T-helper 22 cell (primary cell): ENCODE results near the gene CHI3L2.

Experiments used
- DNase-seq: peaks from one replicate; pipeline ENCODE4 v3.0.0-alpha.2; 2020; ENCODE audit warnings: low read depth

The CHI3L2 gene

DNA sequence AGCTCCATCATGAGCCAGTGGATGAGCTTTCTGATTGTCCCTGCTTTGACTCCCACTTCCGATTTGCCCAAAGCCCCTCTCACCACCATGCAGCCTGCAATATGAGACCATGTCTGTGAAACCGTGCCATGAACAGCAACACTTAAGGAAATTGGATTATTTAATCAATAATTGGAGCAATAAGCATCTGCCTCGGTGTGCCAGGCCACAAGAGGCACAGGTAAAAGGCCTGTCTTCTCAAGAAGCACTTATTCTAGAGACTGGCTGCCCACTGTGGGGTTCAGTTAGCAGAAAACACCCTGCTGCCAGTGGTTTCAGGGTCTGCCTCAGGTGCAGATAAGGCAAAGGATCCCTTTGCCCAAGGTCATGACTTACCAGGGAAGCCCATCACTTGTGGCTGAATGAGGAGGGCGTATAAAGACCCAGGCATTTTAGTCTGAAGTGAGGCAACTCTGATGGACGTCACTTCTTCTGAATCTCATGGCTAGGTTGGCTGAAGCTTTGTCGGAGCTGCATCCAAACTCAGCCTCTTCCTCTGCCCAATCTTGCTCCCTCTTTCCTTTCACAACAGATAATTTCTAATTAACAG lies 7.1 kb upstream of the CHI3L2 start:
- DNase-seq = no peak

GRCh38 chr1:111221276-111221632 lies 6.3 kb upstream of the CHI3L2 start:
- DNase-seq = no peak

- no peak for DNase-seq
These were observed 5.8 kb upstream of the CHI3L2 start for GRCh38 chr1:111221633-111222291.

DNA sequence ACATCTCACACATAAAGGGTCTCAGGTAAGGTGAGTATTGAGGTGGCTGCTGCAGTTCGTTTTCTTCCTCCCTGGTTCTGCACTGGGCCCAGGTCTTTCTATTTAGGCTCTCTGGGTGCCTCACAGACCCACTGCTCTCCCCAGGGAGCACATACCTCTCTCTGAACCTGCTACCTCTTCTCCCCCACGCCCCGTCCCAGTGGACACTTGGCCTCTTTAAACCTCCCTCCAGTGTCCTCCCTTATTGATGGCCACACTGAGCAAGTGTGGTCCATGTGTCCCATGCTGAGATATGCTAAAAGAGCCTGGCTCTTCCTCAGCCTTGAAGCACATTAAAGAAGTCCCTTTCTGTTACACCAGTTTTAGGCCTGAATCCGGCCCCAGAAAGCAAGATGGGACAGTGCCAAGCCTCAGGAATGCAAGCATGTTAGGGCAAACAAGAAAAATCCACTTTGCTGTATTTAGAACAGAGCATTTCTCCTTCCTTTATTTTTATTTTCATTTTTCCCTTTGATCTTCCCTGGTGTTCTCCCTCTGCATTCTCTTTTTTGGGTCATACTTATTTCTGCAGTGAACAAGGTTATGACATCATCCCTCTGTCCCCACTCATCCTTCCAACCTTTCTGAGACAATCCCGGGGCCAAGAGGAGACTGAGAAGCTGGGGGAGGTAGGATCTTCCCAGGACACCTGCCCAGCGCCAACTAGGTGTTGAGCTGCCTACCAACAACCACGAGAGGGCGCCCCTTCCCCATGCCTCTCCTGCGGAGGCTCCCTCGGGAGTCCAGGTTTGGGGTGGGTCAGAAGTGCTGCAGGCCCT lies 5.0 kb upstream of the CHI3L2 start:
- peak; percentile 40 for DNase-seq

DNA sequence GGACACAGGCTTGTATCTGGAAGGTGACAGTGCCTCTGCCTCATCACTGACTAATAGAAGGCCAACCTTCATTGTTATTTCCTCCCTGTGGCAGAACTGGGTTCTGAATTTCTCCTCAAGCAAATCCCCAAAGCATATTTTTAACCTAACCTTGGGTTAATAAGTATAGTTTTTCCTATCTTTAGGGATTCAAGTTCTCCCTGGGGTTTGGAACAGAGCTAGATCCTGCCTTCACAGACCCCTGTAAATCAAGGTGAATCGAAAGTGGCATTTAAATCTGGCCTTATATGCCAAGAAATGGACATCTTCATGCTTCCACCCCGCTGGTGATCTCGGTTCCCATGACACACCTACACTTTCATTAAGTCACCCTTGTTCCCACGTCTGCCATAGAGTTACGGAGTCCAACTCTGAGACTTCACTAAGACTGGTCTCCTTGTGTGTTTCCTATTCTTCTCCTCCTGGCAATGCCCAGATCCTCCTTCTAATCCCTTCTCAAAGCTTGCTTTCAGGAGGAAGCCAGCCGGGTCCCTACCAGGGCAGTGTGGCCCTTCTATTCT lies 4.3 kb upstream of the CHI3L2 start:
- no peak for DNase-seq

GRCh38 chr1:111225091-111225490 lies 2.4 kb upstream of the CHI3L2 start:
- no peak for DNase-seq

DNA sequence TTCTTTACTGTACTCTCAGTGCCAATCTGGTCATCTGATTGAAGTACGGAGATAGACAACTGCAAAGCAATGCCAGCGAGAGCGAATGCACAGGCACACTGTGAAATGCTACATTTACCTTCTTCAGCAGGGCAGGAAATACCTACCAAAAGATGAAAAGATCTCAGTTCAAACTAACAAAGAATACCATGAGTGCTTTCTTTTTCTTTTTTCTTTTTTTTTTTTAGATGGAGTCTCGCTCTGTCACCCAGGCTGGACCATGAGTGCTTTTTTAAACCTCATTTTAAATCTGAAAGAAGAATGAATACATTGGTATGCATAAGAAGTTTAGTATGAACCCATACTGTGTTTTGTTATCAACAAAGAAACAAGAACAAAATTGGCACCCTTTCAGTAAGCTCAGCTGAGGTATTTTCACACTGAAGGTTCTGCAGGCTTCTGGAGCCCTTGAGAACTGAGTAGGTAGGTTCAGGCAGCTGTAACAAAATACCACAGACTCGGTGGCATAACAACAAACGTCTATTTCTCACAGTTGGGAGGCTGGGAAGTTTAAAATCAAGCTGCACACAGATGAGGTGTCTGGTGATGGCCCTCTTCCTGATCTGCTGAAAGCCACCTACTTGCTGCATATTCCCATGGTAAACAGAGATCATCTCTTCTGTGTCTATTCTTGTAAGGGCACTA lies 1.7 kb upstream of the CHI3L2 start:
- DNase-seq = no peak

DNA sequence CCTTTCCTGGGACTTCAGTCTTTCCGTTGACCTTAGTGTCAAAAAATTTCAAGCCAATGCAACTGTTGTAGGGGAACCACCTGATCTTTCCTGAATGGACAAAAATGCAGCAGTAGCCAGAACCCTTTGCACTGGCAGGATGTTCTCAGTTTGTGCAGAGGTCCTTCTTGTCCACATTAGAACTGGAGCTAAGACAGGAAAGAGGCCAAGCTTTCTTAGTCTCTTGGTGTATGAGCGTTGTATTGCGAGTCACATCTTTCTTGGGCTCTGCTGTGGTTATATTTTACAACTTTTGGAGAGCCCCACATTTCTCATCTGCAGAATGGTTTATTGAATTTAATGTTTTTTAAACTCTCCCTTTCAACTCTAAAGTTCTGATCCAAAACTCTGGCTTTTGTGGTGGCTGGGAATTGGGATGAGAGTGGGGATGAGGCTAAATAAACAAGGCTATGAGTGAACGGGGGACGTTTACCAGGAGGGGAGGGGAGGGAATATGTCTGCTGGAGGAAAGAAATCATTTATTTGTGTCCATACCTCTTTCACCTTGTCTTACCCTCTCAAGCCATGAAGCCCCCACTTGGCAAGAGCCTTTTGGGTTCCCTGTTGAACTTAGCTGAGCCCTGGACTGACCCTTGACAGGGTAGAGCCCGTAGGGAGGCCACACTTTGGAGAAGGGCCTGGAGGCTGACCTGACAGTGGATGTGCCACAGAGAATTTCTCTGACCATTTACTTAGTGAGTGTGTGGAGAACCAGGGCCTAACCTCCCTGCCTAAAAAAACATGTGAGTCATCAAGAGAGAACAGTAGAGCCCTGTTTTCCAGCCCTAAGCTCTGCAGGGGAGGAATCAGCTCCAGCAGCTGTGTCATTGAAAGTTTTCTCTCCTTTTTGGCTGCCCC lies 586 bp downstream of the CHI3L2 start:
- no peak for DNase-seq

- no peak for DNase-seq
These were observed 1.2 kb downstream of the CHI3L2 start for GRCh38 chr1:111228748-111229126.

DNA sequence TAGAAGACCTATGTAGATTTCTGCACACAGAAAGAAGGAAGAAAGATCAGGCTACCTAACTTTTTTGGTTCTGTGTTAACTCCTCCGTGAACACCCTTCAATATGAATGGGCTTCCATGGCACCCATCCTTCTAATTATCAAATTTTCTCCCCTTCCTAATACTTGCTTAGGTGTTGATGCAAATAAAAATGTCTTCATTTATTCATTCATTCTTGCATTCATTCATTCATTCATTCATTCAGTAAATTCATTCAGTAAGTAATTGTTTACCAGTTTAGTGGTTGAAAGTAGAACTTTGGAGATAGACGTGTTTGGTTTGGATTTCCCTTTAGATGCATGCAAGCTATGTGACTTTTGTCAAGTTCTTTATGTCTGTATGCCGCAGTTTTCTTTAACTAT lies 4.6 kb downstream of the CHI3L2 start:
- no peak for DNase-seq

GRCh38 chr1:111234258-111234657 lies 6.7 kb downstream of the CHI3L2 start:
- no peak for DNase-seq

- DNase-seq = no peak
These were observed 7.4 kb downstream of the CHI3L2 start for GRCh38 chr1:111234866-111235265.

DNA sequence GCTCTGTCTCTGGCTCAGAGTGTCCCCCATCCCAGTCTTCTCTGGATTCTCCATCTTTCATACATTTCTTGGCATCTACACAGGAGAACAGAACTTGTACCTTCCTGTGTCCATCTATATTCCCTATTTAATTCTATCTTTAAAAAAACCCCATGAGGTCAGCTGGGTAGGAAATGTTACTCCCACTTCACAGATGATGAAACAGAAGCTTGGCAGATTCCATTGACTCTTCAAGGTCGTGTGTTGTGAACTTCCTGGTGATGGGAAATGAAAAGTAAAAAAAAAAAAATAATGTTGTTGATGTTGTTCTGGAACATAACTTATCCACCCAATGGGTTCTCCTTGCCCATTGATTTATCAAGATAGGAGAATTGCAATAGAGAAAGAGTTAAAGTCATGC lies 8.9 kb downstream of the CHI3L2 start:
- DNase-seq = no peak

DNA sequence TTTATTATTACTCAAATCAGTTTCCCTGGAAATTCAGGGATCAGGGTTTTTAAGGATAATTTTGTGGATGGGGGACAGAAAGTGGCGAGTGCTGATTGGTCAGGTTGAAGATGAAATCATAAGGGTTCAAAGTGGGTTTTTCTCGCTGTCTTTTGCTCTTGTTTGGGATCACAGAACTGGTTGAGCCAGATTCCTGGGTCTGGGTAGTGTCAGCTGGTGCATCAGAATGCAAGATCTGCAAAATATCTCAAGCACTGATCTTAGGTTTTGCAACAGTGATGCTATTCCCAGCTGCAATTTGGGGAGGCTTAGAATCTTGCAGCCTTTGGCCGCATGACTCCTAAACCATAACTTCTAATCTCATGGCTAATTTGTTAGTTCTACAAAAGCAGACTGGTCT lies 9.3 kb downstream of the CHI3L2 start:
- DNase-seq = no peak

DNA sequence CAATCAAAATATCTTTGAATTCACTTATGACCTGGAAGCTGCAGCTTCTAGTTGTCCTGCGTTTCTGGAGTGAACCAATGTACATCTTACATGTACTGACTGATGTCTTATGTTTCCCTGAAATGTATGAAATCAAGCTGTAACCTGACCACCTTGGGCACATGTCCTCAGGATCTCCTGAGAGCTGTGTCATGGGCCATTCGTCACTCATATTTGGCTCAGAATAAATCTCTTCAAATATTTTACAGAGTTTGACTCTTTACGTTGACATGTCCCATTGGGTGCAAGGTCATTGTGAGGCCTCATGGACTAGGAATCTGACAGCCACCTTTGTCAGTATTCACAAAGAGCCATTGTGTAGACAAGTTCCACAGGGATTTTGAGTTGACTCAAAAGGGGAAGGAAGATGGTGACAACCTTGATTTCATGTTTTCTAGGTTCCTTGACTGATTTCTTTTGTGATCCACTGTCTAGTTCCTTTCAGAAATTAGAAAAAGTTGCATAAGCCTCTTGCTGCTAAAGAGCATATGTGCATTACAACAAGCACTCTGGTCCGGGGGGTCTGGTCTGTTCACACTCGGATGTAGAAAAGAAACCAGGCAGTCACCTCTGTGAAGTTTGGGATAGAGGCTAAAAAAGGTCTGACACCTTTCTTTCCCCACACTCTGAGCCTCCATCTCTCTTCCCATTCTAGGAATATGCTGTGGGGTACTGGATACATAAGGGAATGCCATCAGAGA lies 10.7 kb downstream of the CHI3L2 start:
- no peak for DNase-seq

DNA sequence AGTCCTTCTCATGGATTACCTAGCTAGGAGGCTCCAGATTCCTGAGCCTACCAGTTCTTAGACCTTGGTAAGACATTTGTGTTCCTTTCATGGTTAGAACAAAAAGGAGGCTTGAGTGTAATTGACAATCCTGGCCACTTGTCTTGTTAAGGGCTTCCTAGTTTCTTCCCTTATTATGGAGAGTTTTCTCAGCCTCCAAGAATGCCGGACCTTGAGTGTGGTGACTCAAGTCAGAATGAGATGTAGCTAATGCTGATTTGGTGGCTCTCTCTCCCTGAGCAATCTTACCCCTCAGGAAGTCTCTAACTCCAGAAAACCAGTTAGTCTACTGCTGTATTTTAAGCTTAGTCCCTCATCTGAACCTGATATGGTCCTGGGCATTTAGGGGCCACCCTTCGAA lies 14.3 kb downstream of the CHI3L2 start:
- no peak for DNase-seq

GRCh38 chr1:111242805-111243523 lies 15.5 kb downstream of the CHI3L2 start:
- no peak for DNase-seq

DNA sequence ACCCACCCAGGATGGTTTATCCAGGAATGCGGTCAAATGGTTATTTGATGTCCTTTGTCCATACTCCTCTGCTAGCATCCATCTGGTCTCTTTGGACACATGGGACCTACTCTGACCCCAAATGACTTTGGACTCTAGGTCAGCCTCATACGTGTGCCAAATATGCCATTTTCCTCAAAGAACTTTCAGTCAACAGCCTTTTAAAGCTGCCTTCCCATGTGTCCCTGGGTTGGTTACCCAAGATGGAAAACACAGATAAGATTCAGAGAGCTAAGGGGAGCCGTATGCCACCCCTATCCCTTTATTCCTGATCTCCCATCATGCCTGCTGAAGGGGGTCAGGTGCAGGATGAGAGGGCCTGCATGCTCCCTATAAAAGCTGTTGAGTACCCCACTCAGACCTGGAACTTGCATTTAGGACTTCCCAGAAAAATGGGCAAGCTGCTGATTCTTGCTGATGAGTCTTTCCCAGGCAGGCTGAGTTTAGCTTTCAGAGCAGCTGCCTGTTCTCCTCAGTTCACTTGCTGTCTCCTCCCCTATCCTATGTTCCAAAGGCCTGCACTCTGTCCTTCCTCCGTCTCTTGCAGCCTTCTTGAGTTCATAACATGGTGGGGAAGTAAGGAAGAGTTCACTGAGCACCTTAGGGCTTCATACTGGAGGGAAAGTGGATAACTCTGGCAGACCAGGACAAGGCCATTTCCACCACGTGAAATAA lies 19.8 kb downstream of the CHI3L2 start:
- no peak for DNase-seq

DNA sequence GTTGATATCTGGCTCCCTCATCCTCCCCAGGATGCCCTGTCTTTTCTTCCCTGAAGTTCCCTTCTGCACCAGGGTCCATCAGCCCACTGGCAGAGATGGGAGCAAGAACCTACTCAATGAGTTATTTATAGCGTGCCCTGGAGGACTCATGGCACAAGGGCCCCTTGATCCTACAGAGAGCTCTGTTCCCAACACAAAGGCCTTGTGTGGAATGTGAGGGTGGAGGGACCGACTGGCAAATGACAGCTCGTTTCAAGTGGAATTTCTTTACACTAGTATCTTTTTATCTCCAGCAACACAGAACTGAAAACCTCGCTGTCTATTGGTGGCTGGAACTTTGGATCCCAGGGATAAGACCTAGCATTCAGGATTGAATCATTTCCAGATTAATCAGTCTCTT lies 22.4 kb downstream of the CHI3L2 start:
- DNase-seq = no peak

DNA sequence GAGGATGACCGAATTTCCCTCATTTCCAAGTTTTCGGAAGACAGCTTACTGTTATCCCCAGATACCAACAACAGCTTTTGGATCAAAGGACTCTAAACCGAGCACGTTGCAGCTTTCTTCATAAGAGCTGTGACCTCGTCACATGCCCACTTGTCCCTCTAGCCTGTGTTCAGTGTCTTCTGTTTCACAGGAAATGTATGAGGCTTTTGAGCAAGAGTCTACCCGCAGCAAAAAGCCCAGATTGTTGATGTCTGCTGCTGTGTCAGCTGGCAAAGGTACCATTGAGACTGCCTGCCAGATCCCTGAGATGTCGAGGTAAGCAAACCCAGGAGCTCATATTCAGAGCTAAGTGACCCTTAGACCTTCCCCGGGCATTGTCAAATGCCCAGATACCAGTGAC lies 24.1 kb downstream of the CHI3L2 start:
- no peak for DNase-seq
